Astrocyte of the spinal cord (primary cell): ENCODE results near the gene LMO2.

Experiments
- DNase-seq: peaks from one replicate; pipeline ENCODE4 v3.0.0; 2011; ENCODE audit warnings: low read depth, low spot score
- H3K4me3 ChIP-seq: 2 replicates; pipeline ENCODE4 v1.5.1; 2011; ENCODE audit warnings: low read depth, mild to moderate bottlenecking, low read length, moderate library complexity
- in situ Hi-C: cut with HindIII; loops from 2 replicates; pipeline ENCODE4 v1.10.0; 2017; ENCODE audit warnings: low sequenced_read_pairs
- TF ChIP-seq, protein P1 (sequence below): IDR thresholded peaks from 2 replicates; pipeline ENCODE4 v1.5.1; 2012; ENCODE audit warnings: low read depth, mild to moderate bottlenecking, low read length, inconsistent platforms

LMO2 gene

DNA sequence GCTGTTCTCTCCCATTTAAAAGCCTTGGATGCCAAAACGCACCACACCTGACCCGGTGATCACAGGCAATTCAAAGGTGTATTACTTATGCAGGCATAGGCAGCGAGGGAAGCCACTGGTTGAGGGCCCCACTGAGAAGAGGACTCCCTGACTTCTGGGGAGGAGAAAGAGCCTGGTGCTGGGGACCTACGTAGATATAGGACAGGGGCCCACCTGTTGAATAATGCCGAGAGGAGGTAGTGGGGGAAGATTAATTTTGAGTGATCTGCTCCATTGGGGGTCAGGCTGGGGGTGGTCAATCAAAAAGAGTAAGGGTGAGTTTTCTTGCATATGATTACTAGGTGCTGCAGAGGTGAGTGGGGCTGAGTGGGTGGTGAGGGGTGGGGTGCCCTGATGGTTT is 7.8 kb downstream of the LMO2 start:
- no peak for DNase-seq
- no peak overlapping the region for H3K4me3 ChIP-seq
- TF ChIP-seq, protein P1, sequence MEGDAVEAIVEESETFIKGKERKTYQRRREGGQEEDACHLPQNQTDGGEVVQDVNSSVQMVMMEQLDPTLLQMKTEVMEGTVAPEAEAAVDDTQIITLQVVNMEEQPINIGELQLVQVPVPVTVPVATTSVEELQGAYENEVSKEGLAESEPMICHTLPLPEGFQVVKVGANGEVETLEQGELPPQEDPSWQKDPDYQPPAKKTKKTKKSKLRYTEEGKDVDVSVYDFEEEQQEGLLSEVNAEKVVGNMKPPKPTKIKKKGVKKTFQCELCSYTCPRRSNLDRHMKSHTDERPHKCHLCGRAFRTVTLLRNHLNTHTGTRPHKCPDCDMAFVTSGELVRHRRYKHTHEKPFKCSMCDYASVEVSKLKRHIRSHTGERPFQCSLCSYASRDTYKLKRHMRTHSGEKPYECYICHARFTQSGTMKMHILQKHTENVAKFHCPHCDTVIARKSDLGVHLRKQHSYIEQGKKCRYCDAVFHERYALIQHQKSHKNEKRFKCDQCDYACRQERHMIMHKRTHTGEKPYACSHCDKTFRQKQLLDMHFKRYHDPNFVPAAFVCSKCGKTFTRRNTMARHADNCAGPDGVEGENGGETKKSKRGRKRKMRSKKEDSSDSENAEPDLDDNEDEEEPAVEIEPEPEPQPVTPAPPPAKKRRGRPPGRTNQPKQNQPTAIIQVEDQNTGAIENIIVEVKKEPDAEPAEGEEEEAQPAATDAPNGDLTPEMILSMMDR = no peak
- in situ Hi-C loops = no loop called here

DNA sequence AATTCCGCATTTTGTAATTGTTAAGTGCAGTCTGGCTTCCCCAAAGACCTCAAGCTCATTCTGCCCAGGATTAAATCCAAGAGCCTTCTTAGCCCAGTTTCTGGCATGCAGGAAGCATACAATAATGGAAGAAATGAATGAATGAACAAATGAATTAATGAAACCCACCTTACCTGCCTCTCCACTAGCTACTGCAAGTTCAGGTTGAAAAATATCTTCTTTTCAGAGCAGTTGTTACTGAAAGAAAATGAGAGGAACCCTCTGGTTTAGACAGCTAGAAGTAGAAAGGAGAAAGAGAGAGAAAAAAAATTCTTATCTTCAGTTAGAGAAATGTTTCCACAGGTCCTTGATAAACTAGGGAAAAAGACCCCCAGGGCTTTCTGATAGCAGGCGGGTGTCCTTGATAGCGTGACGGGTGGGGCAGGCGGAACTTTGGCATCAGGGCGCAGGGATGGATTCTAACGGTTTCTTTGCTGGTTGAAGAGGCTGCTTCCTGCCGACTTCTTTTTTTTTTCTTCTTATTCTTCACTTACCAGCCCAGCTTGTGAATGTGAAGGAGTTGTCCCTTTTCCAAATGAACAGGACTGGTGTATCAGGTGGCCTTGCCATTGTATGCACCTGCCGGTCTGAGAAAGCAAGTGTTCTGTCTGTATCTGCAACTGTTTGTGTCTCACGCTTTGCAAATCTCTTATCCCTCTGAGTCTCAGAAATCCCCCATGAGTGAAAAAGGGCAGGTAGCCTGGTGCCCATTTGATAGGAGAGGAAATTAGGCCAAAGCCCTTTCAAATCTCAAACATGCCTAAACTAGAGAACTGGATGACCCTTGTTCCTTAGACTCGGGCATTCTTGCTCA is 10.0 kb downstream of the LMO2 start:
- in situ Hi-C loops = no loop called here
- no peak overlapping the region for H3K4me3 ChIP-seq
- DNase-seq = no peak
- TF ChIP-seq, protein P1 = no peak

DNA sequence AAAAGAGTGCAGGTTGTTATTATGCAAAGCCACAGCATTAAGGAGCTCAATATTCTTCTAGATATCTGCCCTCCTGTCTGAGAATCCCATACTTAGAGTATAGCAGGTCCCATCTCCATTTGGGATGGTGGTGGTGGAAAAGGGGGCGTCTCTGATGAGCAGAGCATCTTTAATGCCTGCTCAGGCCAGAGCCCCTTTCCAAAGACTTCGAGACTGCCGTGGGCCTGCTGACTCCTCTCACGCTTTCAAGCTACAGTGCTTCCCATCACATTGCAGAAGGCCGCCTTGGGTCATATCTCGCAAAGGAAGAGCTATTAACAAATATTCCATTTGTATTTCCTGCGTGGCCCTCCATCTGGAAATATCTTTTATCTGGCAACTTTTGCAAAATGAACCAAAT is 10.9 kb downstream of the LMO2 start:
- TF ChIP-seq, protein P1 = no peak
- DNase-seq = no peak
- H3K4me3 ChIP-seq = no peak overlapping the region
- in situ Hi-C loops = no loop called here

DNA sequence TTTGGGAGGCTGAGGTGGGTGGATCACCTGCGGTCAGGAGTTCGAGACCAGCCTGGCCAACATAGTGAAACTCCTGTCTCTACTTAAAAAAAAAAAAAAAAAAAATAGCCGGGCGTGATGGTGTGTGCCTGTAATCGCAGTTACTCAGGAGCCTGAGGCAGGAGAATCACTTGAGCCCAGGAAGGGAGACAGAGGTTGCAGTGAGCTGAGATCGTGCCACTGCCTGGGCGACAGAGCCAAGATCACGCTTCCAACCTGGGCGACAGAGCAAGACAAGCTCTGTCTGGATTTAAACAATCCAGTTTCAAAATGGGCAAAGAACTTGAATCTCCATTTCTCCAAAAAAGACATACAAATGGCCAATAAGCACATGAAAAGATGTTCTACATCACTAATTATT is 12.5 kb downstream of the LMO2 start:
- no peak overlapping the region for H3K4me3 ChIP-seq
- TF ChIP-seq, protein P1 = no peak
- in situ Hi-C loops = no loop called here
- DNase-seq = no peak

DNA sequence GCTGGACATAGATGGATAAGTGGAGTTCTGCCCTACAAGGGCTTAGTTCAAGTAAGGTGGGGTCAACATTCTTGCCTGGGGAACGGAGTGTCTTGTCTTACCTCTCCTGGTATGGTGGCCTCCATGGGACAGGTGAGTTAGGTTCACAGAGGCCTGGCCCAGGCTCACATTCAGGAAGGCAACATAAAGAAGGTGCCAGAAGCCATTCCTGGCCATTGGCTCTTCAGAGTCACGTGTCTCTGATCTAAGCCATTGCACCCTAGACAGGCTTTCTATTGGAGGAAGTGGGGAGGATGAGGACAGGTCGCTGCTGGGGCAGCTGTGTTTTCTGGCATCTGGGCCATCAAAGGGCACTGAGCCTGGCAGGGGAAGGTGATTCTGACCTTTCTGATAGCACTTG is 14.8 kb downstream of the LMO2 start:
- H3K4me3 ChIP-seq = no peak overlapping the region
- in situ Hi-C loops = no loop called here
- TF ChIP-seq, protein P1 = no peak
- no peak for DNase-seq

DNA sequence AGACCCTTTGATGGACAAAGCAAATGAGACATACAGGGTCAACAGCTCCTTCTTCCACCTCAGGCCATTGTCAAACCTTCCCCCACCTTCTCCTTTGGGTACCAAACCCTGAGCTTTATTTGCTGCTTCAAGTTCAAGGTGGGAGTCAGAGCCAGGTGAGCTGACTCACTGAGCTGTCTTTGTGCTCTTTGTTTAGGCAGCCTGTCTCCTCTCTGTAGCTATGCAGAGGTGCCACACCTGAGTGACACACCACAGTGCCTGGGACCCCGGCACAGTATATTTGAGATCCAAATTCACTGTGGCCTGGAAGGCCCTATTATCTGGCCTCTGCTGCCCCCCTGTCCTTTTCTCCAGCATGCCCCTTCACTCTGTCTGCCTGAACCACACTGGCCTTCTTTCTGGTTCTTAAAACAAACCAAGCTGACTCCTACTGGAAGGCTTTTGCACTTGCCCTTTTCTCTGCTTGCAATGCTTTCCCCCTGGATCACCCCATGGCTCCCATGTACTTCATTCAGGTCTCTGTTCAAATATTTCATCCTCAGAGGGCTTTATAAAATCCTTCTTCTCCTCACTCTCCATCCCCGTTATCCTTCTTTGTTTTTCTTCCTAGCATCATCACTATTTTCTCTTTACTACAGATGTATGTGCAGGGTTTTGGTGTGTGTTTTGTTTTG is 16.1 kb downstream of the LMO2 start:
- TF ChIP-seq, protein P1 = no peak
- no peak overlapping the region for H3K4me3 ChIP-seq
- in situ Hi-C loops = no loop called here
- DNase-seq = no peak
